ENCODE measurements around the gene ABLIM1. TPM values are rescaled to one million over a fixed set of nuclear protein-coding genes. Genes with fewer than 3 reads are reported as not detected.
A peak's percentile ranks its signal among the peaks of the same experiment; 100 is the strongest.

ABLIM1 gene
- total RNA-seq, 2 donors from 2014 or later: 359 to 404 TPM

DNA sequence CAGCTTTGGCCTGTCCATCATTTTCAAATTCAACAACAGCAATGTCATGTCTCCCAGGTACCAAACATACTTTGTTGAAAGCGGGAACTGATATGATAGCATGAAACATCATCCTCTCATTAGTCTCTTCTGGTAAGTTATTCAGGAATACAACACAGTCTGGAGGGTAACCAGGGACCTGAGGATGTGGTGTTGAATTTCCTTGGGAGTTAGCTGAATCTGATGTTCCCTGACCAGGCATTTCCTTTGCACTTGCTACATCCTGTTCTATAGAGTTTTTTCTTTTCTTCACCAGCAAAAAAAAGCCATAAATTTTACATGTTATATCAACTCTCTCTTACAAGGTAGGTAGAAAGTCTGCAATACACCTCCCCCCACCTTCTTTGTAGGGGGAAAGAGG, 156.0 kb downstream of the ABLIM1 start:
- no peaks in the 10 kb centered on the region for H3K27me3 ChIP-seq
- H3K9me3 ChIP-seq: no peaks in the 10 kb centered on the region
- no peak for DNase-seq (ENCODE audit: low spot score)
- H3K4me1 ChIP-seq: peaks cover 0 to 61% of the 10 kb centered on the region in 2 donors
- peaks cover 3% of the 10 kb centered on the region for H3K36me3 ChIP-seq
- TF ChIP-seq, protein P1, sequence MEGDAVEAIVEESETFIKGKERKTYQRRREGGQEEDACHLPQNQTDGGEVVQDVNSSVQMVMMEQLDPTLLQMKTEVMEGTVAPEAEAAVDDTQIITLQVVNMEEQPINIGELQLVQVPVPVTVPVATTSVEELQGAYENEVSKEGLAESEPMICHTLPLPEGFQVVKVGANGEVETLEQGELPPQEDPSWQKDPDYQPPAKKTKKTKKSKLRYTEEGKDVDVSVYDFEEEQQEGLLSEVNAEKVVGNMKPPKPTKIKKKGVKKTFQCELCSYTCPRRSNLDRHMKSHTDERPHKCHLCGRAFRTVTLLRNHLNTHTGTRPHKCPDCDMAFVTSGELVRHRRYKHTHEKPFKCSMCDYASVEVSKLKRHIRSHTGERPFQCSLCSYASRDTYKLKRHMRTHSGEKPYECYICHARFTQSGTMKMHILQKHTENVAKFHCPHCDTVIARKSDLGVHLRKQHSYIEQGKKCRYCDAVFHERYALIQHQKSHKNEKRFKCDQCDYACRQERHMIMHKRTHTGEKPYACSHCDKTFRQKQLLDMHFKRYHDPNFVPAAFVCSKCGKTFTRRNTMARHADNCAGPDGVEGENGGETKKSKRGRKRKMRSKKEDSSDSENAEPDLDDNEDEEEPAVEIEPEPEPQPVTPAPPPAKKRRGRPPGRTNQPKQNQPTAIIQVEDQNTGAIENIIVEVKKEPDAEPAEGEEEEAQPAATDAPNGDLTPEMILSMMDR (IDR thresholded peaks at IDR 0.05): no peak
- H3K27ac ChIP-seq: no peak overlapping the region
- no peak overlapping the region for H3K4me3 ChIP-seq

DNA sequence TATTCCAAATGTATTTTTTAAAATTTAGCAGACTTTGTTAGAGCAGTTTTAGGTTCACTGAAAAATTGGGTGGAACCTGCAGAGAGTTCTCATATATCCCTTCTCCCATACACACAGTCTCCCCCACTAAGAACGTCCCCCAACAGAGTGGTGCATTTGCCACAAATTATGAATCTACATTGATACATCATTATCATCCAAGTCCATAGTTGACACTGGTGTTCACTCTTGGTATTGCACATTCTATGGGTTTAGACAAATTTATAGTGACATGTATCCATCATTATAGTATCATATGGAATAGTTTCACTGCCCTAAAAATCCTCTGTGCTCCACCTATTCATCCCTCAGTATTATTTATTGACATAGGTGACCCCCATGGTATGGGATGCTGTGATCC, 156.4 kb downstream of the ABLIM1 start:
- no peak overlapping the region for H3K27ac ChIP-seq
- TF ChIP-seq, protein P1 (IDR thresholded peaks at IDR 0.05): peak in 1 of 2 donors; percentile 30
- no peaks in the 10 kb centered on the region for H3K27me3 ChIP-seq

DNA sequence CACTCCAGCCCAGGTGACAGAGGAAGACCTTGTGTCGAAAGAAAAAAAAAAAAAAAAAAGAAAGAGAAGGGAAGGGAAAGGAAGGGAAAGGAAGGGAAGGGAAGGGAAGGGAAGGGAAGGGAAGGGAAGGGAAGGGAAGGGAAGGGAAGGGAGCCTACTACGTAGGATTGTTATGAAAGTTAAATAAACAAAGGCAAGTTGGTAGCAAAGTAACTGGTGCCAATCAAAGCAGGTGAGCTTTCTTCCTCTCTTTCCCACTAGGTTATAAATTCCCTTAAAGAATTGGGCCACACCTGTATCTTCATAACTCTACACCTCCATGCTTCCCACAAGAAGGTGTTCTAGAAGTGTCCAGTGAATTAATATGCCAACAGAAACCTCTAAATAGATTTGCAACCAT, 157.4 kb downstream of the ABLIM1 start:
- Histone ChIP-seq H3K36me3 (peaks cover 11% of the 10 kb centered on the region), H3K27me3 (no peaks in the 10 kb centered on the region), H3K9me3 (no peaks in the 10 kb centered on the region), H3K4me1 (peaks cover 0 to 47% of the 10 kb centered on the region in 2 donors), H3K4me3 (no peak overlapping the region), H3K27ac (no peak overlapping the region)
- DNase-seq (ENCODE audit: low spot score): no peak
- TF ChIP-seq, protein P1 (IDR thresholded peaks at IDR 0.05): no peak

More for the DNA sequence above, 156.4 kb downstream of the ABLIM1 start:
- no peak for DNase-seq (ENCODE audit: low spot score)
- H3K9me3 ChIP-seq: no peaks in the 10 kb centered on the region
- H3K4me3 ChIP-seq: no peak overlapping the region
- H3K4me1 ChIP-seq: peaks cover 0 to 57% of the 10 kb centered on the region in 2 donors
- peaks cover 7% of the 10 kb centered on the region for H3K36me3 ChIP-seq

DNA sequence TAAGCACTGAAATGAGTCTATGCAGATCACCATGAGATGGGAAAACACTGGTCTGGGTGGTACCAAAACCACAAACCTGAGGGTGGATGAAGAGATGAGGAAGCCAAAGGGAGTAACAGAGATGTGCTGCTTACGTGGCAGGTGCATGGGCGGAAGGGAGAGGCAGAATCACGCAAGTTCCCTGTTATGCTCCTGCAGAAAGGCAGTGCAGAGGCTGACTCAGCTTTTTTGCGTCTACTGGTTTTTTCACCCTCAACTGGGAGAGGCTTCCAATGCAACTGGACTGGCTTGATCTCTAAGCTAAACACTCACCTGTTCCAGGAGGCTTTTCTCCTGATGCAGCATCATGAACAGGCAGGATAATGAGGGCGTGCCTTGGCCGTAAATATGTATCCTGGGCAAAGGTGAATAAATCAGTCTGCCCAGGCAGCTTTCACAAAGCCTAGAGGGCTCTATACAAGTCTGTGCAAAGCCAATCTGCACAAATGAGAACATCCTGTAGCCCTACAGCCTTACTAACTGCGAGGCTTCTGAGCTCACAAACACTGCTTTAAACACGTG, 158.4 kb downstream of the ABLIM1 start:
- H3K27ac ChIP-seq: no peak overlapping the region
- H3K27me3 ChIP-seq: no peaks in the 10 kb centered on the region
- no peaks in the 10 kb centered on the region for H3K9me3 ChIP-seq
- no peak for DNase-seq (ENCODE audit: low spot score)
- H3K4me1 ChIP-seq: peaks cover 0 to 38% of the 10 kb centered on the region in 2 donors
- no peak overlapping the region for H3K4me3 ChIP-seq
- H3K36me3 ChIP-seq: peaks cover 20% of the 10 kb centered on the region
- TF ChIP-seq, protein P1 (IDR thresholded peaks at IDR 0.05): no peak

DNA sequence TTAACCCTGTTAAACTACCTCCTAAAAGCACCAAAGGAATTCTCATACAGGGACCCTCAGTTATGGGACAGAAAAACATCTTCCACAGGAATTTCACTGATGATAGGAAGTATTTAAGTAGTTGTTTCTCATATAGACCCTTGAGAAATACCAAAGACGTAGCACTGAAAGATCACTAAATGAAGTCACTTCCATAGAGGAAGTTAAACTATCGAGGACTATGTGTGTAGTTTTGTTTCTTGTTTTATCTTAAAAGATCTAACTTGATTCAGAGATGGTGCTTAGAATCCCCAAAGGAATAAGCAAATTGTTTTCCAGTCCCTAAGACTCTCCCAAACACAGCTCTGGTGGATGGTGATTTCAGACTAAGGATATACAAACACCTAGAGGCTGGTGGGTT, 159.0 kb downstream of the ABLIM1 start:
- H3K27me3 ChIP-seq: no peaks in the 10 kb centered on the region
- peaks cover 21% of the 10 kb centered on the region for H3K36me3 ChIP-seq
- no peaks in the 10 kb centered on the region for H3K9me3 ChIP-seq
- H3K4me1 ChIP-seq: peaks cover 0 to 32% of the 10 kb centered on the region in 2 donors
- H3K27ac ChIP-seq: no peak overlapping the region
- DNase-seq (ENCODE audit: low spot score): no peak
- TF ChIP-seq, protein P1 (IDR thresholded peaks at IDR 0.05): no peak
- no peak overlapping the region for H3K4me3 ChIP-seq
